PFSK-1 (cell line): ENCODE measurements around the gene LGALS3BP.

Source experiments
- FOXP2 ChIP-seq: optimal IDR thresholded peaks from 2 replicates; pipeline ENCODE3; 2011; ENCODE audit warnings: borderline replicate concordance, control low read depth, inconsistent platforms; ENCODE audit not compliant: insufficient read depth; ENCODE audit errors: extremely low read length, extremely low read depth
- POLR2AphosphoS5 ChIP-seq: IDR thresholded peaks from 2 replicates; pipeline ENCODE4 v1.6.1; 2012; ENCODE audit warnings: low read depth, mild to moderate bottlenecking, control low read depth, low read length, moderate library complexity
- SIN3A ChIP-seq: IDR thresholded peaks from 2 replicates; pipeline ENCODE4 v1.6.1; 2012; ENCODE audit warnings: mild to moderate bottlenecking, low read length, moderate library complexity, borderline replicate concordance; ENCODE audit not compliant: insufficient read depth
- TAF1 ChIP-seq: IDR thresholded peaks from 2 replicates; pipeline ENCODE4 v1.6.1; 2012; ENCODE audit warnings: low read length, control low read depth, borderline replicate concordance; ENCODE audit not compliant: insufficient read depth
- TF ChIP-seq, protein P1 (sequence below), 2 experiments: IDR thresholded peaks; 2 replicates each; pipeline versions ENCODE4 v1.6.1 to v1.8.0; 2011 to 2012; ENCODE audit warnings: low read depth in 2 of 2, low read length in 2 of 2, control low read depth in 1 of 2, inconsistent platforms in 1 of 2, mild to moderate bottlenecking in 1 of 2, moderate library complexity in 1 of 2; ENCODE audit not compliant: insufficient read depth in 1 of 2

LGALS3BP gene

GRCh38 chr17:78969865-78970264 is 9.9 kb downstream of the LGALS3BP start:
- no peak for TF ChIP-seq SIN3A
- no peak for TF ChIP-seq POLR2AphosphoS5
- no peak for TF ChIP-seq FOXP2

- TF ChIP-seq FOXP2: no peak
- no peak for TF ChIP-seq POLR2AphosphoS5
- TF ChIP-seq, protein P1, sequence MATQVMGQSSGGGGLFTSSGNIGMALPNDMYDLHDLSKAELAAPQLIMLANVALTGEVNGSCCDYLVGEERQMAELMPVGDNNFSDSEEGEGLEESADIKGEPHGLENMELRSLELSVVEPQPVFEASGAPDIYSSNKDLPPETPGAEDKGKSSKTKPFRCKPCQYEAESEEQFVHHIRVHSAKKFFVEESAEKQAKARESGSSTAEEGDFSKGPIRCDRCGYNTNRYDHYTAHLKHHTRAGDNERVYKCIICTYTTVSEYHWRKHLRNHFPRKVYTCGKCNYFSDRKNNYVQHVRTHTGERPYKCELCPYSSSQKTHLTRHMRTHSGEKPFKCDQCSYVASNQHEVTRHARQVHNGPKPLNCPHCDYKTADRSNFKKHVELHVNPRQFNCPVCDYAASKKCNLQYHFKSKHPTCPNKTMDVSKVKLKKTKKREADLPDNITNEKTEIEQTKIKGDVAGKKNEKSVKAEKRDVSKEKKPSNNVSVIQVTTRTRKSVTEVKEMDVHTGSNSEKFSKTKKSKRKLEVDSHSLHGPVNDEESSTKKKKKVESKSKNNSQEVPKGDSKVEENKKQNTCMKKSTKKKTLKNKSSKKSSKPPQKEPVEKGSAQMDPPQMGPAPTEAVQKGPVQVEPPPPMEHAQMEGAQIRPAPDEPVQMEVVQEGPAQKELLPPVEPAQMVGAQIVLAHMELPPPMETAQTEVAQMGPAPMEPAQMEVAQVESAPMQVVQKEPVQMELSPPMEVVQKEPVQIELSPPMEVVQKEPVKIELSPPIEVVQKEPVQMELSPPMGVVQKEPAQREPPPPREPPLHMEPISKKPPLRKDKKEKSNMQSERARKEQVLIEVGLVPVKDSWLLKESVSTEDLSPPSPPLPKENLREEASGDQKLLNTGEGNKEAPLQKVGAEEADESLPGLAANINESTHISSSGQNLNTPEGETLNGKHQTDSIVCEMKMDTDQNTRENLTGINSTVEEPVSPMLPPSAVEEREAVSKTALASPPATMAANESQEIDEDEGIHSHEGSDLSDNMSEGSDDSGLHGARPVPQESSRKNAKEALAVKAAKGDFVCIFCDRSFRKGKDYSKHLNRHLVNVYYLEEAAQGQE (IDR thresholded peaks at IDR 0.05; ENCODE audit: insufficient read depth in 1 of 2, low read depth in 2 of 2, low read length in 2 of 2): no peak
- no peak for TF ChIP-seq SIN3A
- TF ChIP-seq TAF1: no peak
Observed at GRCh38 chr17:78967782-78968362, 11.9 kb downstream of the LGALS3BP start.

- TF ChIP-seq POLR2AphosphoS5: no peak
- no peak for TF ChIP-seq SIN3A
- no peak for TF ChIP-seq FOXP2
- TF ChIP-seq TAF1: no peak
- TF ChIP-seq, protein P1 (IDR thresholded peaks at IDR 0.05; ENCODE audit: insufficient read depth in 1 of 2, low read depth in 2 of 2, low read length in 2 of 2): no peak
Observed at GRCh38 chr17:78966910-78967600, 12.7 kb downstream of the LGALS3BP start.

DNA sequence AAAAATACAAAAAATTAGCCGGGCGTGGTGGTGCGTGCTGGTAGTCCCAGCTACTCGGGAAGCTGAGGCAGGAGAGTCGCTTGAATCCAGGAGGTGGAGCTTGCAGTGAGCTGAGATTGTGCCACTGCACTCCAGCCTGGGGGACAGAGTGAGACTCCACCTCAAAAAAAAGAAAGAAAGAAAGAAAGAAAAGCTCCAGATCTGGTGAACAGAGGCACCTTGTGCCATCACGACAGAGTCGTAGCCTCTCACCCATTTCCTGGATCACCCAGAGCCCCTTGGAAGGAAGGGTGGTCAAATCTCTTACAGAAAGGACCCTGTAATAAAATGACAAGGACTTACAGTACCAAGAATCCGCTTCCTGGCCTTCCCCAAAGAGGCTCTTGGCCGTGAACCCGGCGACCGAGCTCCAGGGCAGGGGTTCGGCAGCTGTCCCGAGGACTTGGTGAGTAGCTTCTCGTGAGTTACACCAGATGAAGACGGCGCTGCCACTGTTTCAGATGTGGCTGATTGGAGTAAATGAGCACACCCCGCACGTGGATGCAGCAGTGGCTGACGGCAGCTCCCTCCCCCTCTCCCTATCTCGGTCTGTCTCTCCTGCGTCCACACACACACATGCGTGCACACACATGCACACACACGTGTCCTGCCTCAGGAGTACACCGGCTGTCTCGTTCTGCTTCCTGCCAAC is 13.5 kb downstream of the LGALS3BP start:
- TF ChIP-seq POLR2AphosphoS5 (no peak), SIN3A (no peak), FOXP2 (no peak), TAF1 (no peak)
- TF ChIP-seq, protein P1 (IDR thresholded peaks at IDR 0.05; ENCODE audit: insufficient read depth in 1 of 2, low read depth in 2 of 2, low read length in 2 of 2): no peak

- no peak for TF ChIP-seq FOXP2
- TF ChIP-seq, protein P1 (IDR thresholded peaks at IDR 0.05; ENCODE audit: insufficient read depth in 1 of 2, low read depth in 2 of 2, low read length in 2 of 2): no peak
Observed at GRCh38 chr17:78965491-78965924, 14.2 kb downstream of the LGALS3BP start.
